ENCODE measurements around the gene ACADM.

The ACADM gene

GRCh38 chr1:75731881-75732280 is 7.4 kb downstream of the ACADM start:
- H3K9me3 ChIP-seq (ENCODE audit: insufficient read depth, low read depth, low read length): no peaks in the 10 kb centered on the region
- H4K8ac ChIP-seq (ENCODE audit: low read depth, low read length): no peak overlapping the region
- H4K91ac ChIP-seq (ENCODE audit: low read depth, low read length): no peak overlapping the region
- no peaks in the 10 kb centered on the region for H3K79me1 ChIP-seq (ENCODE audit: low read length)
- H3K9ac ChIP-seq (ENCODE audit: low read length): no peak overlapping the region
- H3K23ac ChIP-seq (ENCODE audit: low read length): no peak overlapping the region
- H3K4me3 ChIP-seq (ENCODE audit: low read depth, low read length): no peak overlapping the region
- H3K14ac ChIP-seq (ENCODE audit: low read length): no peak overlapping the region
- no peak overlapping the region for H3K4me2 ChIP-seq (ENCODE audit: low read length)
- no peak overlapping the region for H2BK120ac ChIP-seq (ENCODE audit: insufficient read depth, low read length, poor library complexity)
- H3K27me3 ChIP-seq (ENCODE audit: insufficient read depth, low read length): no peaks in the 10 kb centered on the region
- no peaks in the 10 kb centered on the region for H3K4me1 ChIP-seq (ENCODE audit: control insufficient read depth in 1 of 2, insufficient read depth in 2 of 2, low read length in 2 of 2)
- WGBS (ENCODE audit: extremely low coverage, insufficient coverage, insufficient read length): no CpG with 5 or more reads among the region's 4 CpGs
- no peak for DNase-seq
- H3K36me3 ChIP-seq (ENCODE audit: control insufficient read depth in 1 of 2, insufficient read depth in 2 of 2, low read length in 2 of 2): peaks cover 5 to 9% of the 10 kb centered on the region in 2 experiments
- no peak overlapping the region for H2BK5ac ChIP-seq (ENCODE audit: low read depth, low read length, poor library complexity)
- H2BK12ac ChIP-seq (ENCODE audit: low read length): no peak overlapping the region
- no peak overlapping the region for H3K27ac ChIP-seq (ENCODE audit: low read depth, low read length)
- H3K4ac ChIP-seq (ENCODE audit: low read depth, low read length): no peak overlapping the region
- H2AFZ ChIP-seq (ENCODE audit: insufficient read depth, low read length, poor library complexity): no peak overlapping the region
- no peak overlapping the region for H2AK5ac ChIP-seq (ENCODE audit: low read length)
- no peaks in the 10 kb centered on the region for H3K79me2 ChIP-seq (ENCODE audit: control insufficient read depth, insufficient read depth, low read length, poor library complexity)
- no peak overlapping the region for H4K12ac ChIP-seq (ENCODE audit: low read depth, low read length)
- H3K18ac ChIP-seq (ENCODE audit: low read length): no peak overlapping the region

GRCh38 chr1:75732703-75733102 is 8.2 kb downstream of the ACADM start:
- Histone ChIP-seq H2BK120ac (ENCODE audit: insufficient read depth, low read length, poor library complexity) (no peak overlapping the region), H2BK5ac (ENCODE audit: low read depth, low read length, poor library complexity) (no peak overlapping the region), H2AFZ (ENCODE audit: insufficient read depth, low read length, poor library complexity) (no peak overlapping the region), H3K9me3 (ENCODE audit: insufficient read depth, low read depth, low read length) (no peaks in the 10 kb centered on the region), H4K12ac (ENCODE audit: low read depth, low read length) (no peak overlapping the region), H2BK12ac (ENCODE audit: low read length) (no peak overlapping the region), H3K4me3 (ENCODE audit: low read depth, low read length) (no peak overlapping the region), H3K79me2 (ENCODE audit: control insufficient read depth, insufficient read depth, low read length, poor library complexity) (no peaks in the 10 kb centered on the region), H3K79me1 (ENCODE audit: low read length) (no peaks in the 10 kb centered on the region), H3K36me3 (ENCODE audit: control insufficient read depth in 1 of 2, insufficient read depth in 2 of 2, low read length in 2 of 2) (peaks cover 5 to 10% of the 10 kb centered on the region in 2 experiments), H3K23ac (ENCODE audit: low read length) (no peak overlapping the region), H3K18ac (ENCODE audit: low read length) (no peak overlapping the region), H3K4me2 (ENCODE audit: low read length) (no peak overlapping the region), H3K27ac (ENCODE audit: low read depth, low read length) (no peak overlapping the region), H3K14ac (ENCODE audit: low read length) (no peak overlapping the region), H3K4ac (ENCODE audit: low read depth, low read length) (no peak overlapping the region), H3K27me3 (ENCODE audit: insufficient read depth, low read length) (no peaks in the 10 kb centered on the region), H4K91ac (ENCODE audit: low read depth, low read length) (no peak overlapping the region), H3K9ac (ENCODE audit: low read length) (no peak overlapping the region), H4K8ac (ENCODE audit: low read depth, low read length) (no peak overlapping the region), H3K4me1 (ENCODE audit: control insufficient read depth in 1 of 2, insufficient read depth in 2 of 2, low read length in 2 of 2) (no peaks in the 10 kb centered on the region), H2AK5ac (ENCODE audit: low read length) (no peak overlapping the region)
- WGBS (ENCODE audit: extremely low coverage, insufficient coverage, insufficient read length): no CpG with 5 or more reads among the region's 1 CpG
- no peak for DNase-seq

GRCh38 chr1:75733661-75734060 is 9.2 kb downstream of the ACADM start:
- Histone ChIP-seq H3K14ac (ENCODE audit: low read length) (no peak overlapping the region), H3K18ac (ENCODE audit: low read length) (no peak overlapping the region), H2BK5ac (ENCODE audit: low read depth, low read length, poor library complexity) (no peak overlapping the region), H2AFZ (ENCODE audit: insufficient read depth, low read length, poor library complexity) (no peak overlapping the region), H3K23ac (ENCODE audit: low read length) (no peak overlapping the region), H2BK12ac (ENCODE audit: low read length) (no peak overlapping the region), H3K36me3 (ENCODE audit: control insufficient read depth in 1 of 2, insufficient read depth in 2 of 2, low read length in 2 of 2) (peaks cover 7 to 13% of the 10 kb centered on the region in 2 experiments), H2AK5ac (ENCODE audit: low read length) (no peak overlapping the region), H3K4me3 (ENCODE audit: low read depth, low read length) (no peak overlapping the region), H3K27me3 (ENCODE audit: insufficient read depth, low read length) (no peaks in the 10 kb centered on the region), H3K79me2 (ENCODE audit: control insufficient read depth, insufficient read depth, low read length, poor library complexity) (no peaks in the 10 kb centered on the region), H3K27ac (ENCODE audit: low read depth, low read length) (no peak overlapping the region), H4K12ac (ENCODE audit: low read depth, low read length) (no peak overlapping the region), H3K4me2 (ENCODE audit: low read length) (no peak overlapping the region), H4K8ac (ENCODE audit: low read depth, low read length) (no peak overlapping the region), H3K4me1 (ENCODE audit: control insufficient read depth in 1 of 2, insufficient read depth in 2 of 2, low read length in 2 of 2) (no peaks in the 10 kb centered on the region), H4K91ac (ENCODE audit: low read depth, low read length) (no peak overlapping the region), H3K79me1 (ENCODE audit: low read length) (no peaks in the 10 kb centered on the region), H2BK120ac (ENCODE audit: insufficient read depth, low read length, poor library complexity) (no peak overlapping the region), H3K9me3 (ENCODE audit: insufficient read depth, low read depth, low read length) (no peaks in the 10 kb centered on the region), H3K4ac (ENCODE audit: low read depth, low read length) (no peak overlapping the region), H3K9ac (ENCODE audit: low read length) (no peak overlapping the region)
- DNase-seq: no peak
- no CpG with 5 or more reads among the region's 5 CpGs for WGBS (ENCODE audit: extremely low coverage, insufficient coverage, insufficient read length)

GRCh38 chr1:75736016-75736415 is 11.5 kb downstream of the ACADM start:
- Histone ChIP-seq H4K91ac (ENCODE audit: low read depth, low read length) (no peak overlapping the region), H3K18ac (ENCODE audit: low read length) (no peak overlapping the region), H2BK120ac (ENCODE audit: insufficient read depth, low read length, poor library complexity) (no peak overlapping the region), H3K14ac (ENCODE audit: low read length) (no peak overlapping the region), H3K27me3 (ENCODE audit: insufficient read depth, low read length) (no peaks in the 10 kb centered on the region), H3K79me2 (ENCODE audit: control insufficient read depth, insufficient read depth, low read length, poor library complexity) (no peaks in the 10 kb centered on the region), H3K4ac (ENCODE audit: low read depth, low read length) (no peak overlapping the region), H3K27ac (ENCODE audit: low read depth, low read length) (no peak overlapping the region), H3K4me1 (ENCODE audit: control insufficient read depth in 1 of 2, insufficient read depth in 2 of 2, low read length in 2 of 2) (no peaks in the 10 kb centered on the region), H4K12ac (ENCODE audit: low read depth, low read length) (no peak overlapping the region), H3K9ac (ENCODE audit: low read length) (no peak overlapping the region), H3K79me1 (ENCODE audit: low read length) (no peaks in the 10 kb centered on the region), H2BK12ac (ENCODE audit: low read length) (no peak overlapping the region), H2BK5ac (ENCODE audit: low read depth, low read length, poor library complexity) (no peak overlapping the region), H3K36me3 (ENCODE audit: control insufficient read depth in 1 of 2, insufficient read depth in 2 of 2, low read length in 2 of 2) (peaks cover 7 to 13% of the 10 kb centered on the region in 2 experiments), H2AK5ac (ENCODE audit: low read length) (no peak overlapping the region), H4K8ac (ENCODE audit: low read depth, low read length) (no peak overlapping the region), H3K4me2 (ENCODE audit: low read length) (no peak overlapping the region), H3K9me3 (ENCODE audit: insufficient read depth, low read depth, low read length) (no peaks in the 10 kb centered on the region), H3K4me3 (ENCODE audit: low read depth, low read length) (no peak overlapping the region), H2AFZ (ENCODE audit: insufficient read depth, low read length, poor library complexity) (no peak overlapping the region), H3K23ac (ENCODE audit: low read length) (no peak overlapping the region)
- no peak for DNase-seq
- no CpG with 5 or more reads among the region's 1 CpG for WGBS (ENCODE audit: extremely low coverage, insufficient coverage, insufficient read length)

All from trophoblast cell (in vitro differentiated cells and primary cell).